ENCODE results near the gene ZNF205. TPM values are rescaled to one million over a fixed set of nuclear protein-coding genes. Genes with fewer than 3 reads are reported as not detected.
A peak's percentile ranks its signal among the peaks of the same experiment; 100 is the strongest.
"Not testable (repeated sequence)": the region's sequence is repeated elsewhere in the genome, so short reads cannot be mapped to it uniquely, and the experiment has no call there.

ZNF205 gene
- total and polyA plus RNA-seq, 4 donors, result 9.2 to 26.4 (median 21.8) TPM

- H3K4me1 ChIP-seq (ENCODE audit: control insufficient read depth, insufficient read depth, low read length), result peaks cover 18% of the 10 kb centered on the region
- H3K27me3 ChIP-seq (ENCODE audit: control insufficient read depth, insufficient read depth, low read length); H3K36me3 ChIP-seq (ENCODE audit: control insufficient read depth, insufficient read depth, low read length); H3K27ac ChIP-seq (ENCODE audit: low read depth, low read length); DNase-seq (ENCODE audit: low read depth in 4 of 6, low spot score in 6 of 6); H3K9me3 ChIP-seq (ENCODE audit: control insufficient read depth, insufficient read depth, low read length); H3K4me3 ChIP-seq (ENCODE audit: low read depth, low read length): not testable (repeated sequence)
- 91% methylated on average over 7 of the region's 8 CpGs for WGBS (ENCODE audit: insufficient coverage)
Measured at GRCh38 chr16:3083408-3083807, 29.0 kb upstream of the ZNF205 start.

GRCh38 chr16:3084491-3084890, 27.9 kb upstream of the ZNF205 start:
- Histone ChIP-seq H3K9me3 (ENCODE audit: control insufficient read depth, insufficient read depth, low read length) (no peaks in the 10 kb centered on the region), H3K36me3 (ENCODE audit: control insufficient read depth, insufficient read depth, low read length) (no peaks in the 10 kb centered on the region), H3K4me1 (ENCODE audit: control insufficient read depth, insufficient read depth, low read length) (peaks cover 21% of the 10 kb centered on the region), H3K27ac (ENCODE audit: low read depth, low read length) (no peak overlapping the region), H3K27me3 (ENCODE audit: control insufficient read depth, insufficient read depth, low read length) (no peaks in the 10 kb centered on the region), H3K4me3 (ENCODE audit: low read depth, low read length) (no peak overlapping the region)
- WGBS (ENCODE audit: insufficient coverage), result no CpG with 5 or more reads among the region's 1 CpG
- DNase-seq (ENCODE audit: low read depth in 4 of 6, low spot score in 6 of 6), result no peak

- Histone ChIP-seq H3K27ac (ENCODE audit: low read depth, low read length) (no peak overlapping the region), H3K4me1 (ENCODE audit: control insufficient read depth, insufficient read depth, low read length) (peaks cover 21% of the 10 kb centered on the region), H3K36me3 (ENCODE audit: control insufficient read depth, insufficient read depth, low read length) (no peaks in the 10 kb centered on the region), H3K9me3 (ENCODE audit: control insufficient read depth, insufficient read depth, low read length) (no peaks in the 10 kb centered on the region), H3K27me3 (ENCODE audit: control insufficient read depth, insufficient read depth, low read length) (no peaks in the 10 kb centered on the region), H3K4me3 (ENCODE audit: low read depth, low read length) (no peak overlapping the region)
- no peak for DNase-seq (ENCODE audit: low read depth in 4 of 6, low spot score in 6 of 6)
- 100% methylated on average over 3 of the region's 7 CpGs for WGBS (ENCODE audit: insufficient coverage)
Measured at GRCh38 chr16:3084969-3085670, 27.3 kb upstream of the ZNF205 start.

- WGBS (ENCODE audit: insufficient coverage), result 95% methylated on average over 10 of the region's 17 CpGs
Measured at GRCh38 chr16:3085868-3086595, 26.4 kb upstream of the ZNF205 start.

GRCh38 chr16:3086596-3087242, 25.7 kb upstream of the ZNF205 start:
- Histone ChIP-seq H3K4me3 (ENCODE audit: low read depth, low read length) (no peak overlapping the region), H3K36me3 (ENCODE audit: control insufficient read depth, insufficient read depth, low read length) (no peaks in the 10 kb centered on the region), H3K27ac (ENCODE audit: low read depth, low read length) (peak overlapping the region; percentile 67), H3K4me1 (ENCODE audit: control insufficient read depth, insufficient read depth, low read length) (peaks cover 21% of the 10 kb centered on the region), H3K27me3 (ENCODE audit: control insufficient read depth, insufficient read depth, low read length) (no peaks in the 10 kb centered on the region), H3K9me3 (ENCODE audit: control insufficient read depth, insufficient read depth, low read length) (no peaks in the 10 kb centered on the region)
- 73% methylated on average over 9 of the region's 14 CpGs for WGBS (ENCODE audit: insufficient coverage)
- no peak for DNase-seq (ENCODE audit: low read depth in 4 of 6, low spot score in 6 of 6)

More at GRCh38 chr16:3085868-3086595, 26.4 kb upstream of the ZNF205 start:
- Histone ChIP-seq H3K27ac (ENCODE audit: low read depth, low read length) (no peak overlapping the region), H3K4me1 (ENCODE audit: control insufficient read depth, insufficient read depth, low read length) (peaks cover 21% of the 10 kb centered on the region), H3K36me3 (ENCODE audit: control insufficient read depth, insufficient read depth, low read length) (no peaks in the 10 kb centered on the region), H3K4me3 (ENCODE audit: low read depth, low read length) (no peak overlapping the region), H3K9me3 (ENCODE audit: control insufficient read depth, insufficient read depth, low read length) (no peaks in the 10 kb centered on the region), H3K27me3 (ENCODE audit: control insufficient read depth, insufficient read depth, low read length) (no peaks in the 10 kb centered on the region)
- no peak for DNase-seq (ENCODE audit: low read depth in 4 of 6, low spot score in 6 of 6)

- Histone ChIP-seq H3K4me1 (ENCODE audit: control insufficient read depth, insufficient read depth, low read length) (peaks cover 21% of the 10 kb centered on the region), H3K4me3 (ENCODE audit: low read depth, low read length) (no peak overlapping the region), H3K9me3 (ENCODE audit: control insufficient read depth, insufficient read depth, low read length) (no peaks in the 10 kb centered on the region), H3K27me3 (ENCODE audit: control insufficient read depth, insufficient read depth, low read length) (no peaks in the 10 kb centered on the region), H3K27ac (ENCODE audit: low read depth, low read length) (peak overlapping the region; percentile 67), H3K36me3 (ENCODE audit: control insufficient read depth, insufficient read depth, low read length) (no peaks in the 10 kb centered on the region)
- no peak for DNase-seq (ENCODE audit: low read depth in 4 of 6, low spot score in 6 of 6)
- 56% methylated on average over 15 of the region's 18 CpGs for WGBS (ENCODE audit: insufficient coverage)
Measured at GRCh38 chr16:3087243-3088235, 24.8 kb upstream of the ZNF205 start.

GRCh38 chr16:3088450-3088849, 23.9 kb upstream of the ZNF205 start:
- no peak for DNase-seq (ENCODE audit: low read depth in 4 of 6, low spot score in 6 of 6)
- H3K36me3 ChIP-seq (ENCODE audit: control insufficient read depth, insufficient read depth, low read length), result no peaks in the 10 kb centered on the region
- H3K9me3 ChIP-seq (ENCODE audit: control insufficient read depth, insufficient read depth, low read length), result no peaks in the 10 kb centered on the region
- no peak overlapping the region for H3K4me3 ChIP-seq (ENCODE audit: low read depth, low read length)
- H3K27ac ChIP-seq (ENCODE audit: low read depth, low read length), result no peak overlapping the region
- peaks cover 21% of the 10 kb centered on the region for H3K4me1 ChIP-seq (ENCODE audit: control insufficient read depth, insufficient read depth, low read length)
- H3K27me3 ChIP-seq (ENCODE audit: control insufficient read depth, insufficient read depth, low read length), result no peaks in the 10 kb centered on the region
- whole genome bisulfite sequencing (ENCODE audit: insufficient coverage), result 68% methylated on average over 4 of the region's 7 CpGs

- H3K9me3 ChIP-seq (ENCODE audit: control insufficient read depth, insufficient read depth, low read length), result no peaks in the 10 kb centered on the region
- no peak for DNase-seq (ENCODE audit: low read depth in 4 of 6, low spot score in 6 of 6)
- no peak overlapping the region for H3K4me3 ChIP-seq (ENCODE audit: low read depth, low read length)
- WGBS (ENCODE audit: insufficient coverage), result 95% methylated on average over 71 of the region's 71 CpGs
- no peaks in the 10 kb centered on the region for H3K36me3 ChIP-seq (ENCODE audit: control insufficient read depth, insufficient read depth, low read length)
- no peaks in the 10 kb centered on the region for H3K27me3 ChIP-seq (ENCODE audit: control insufficient read depth, insufficient read depth, low read length)
- no peak overlapping the region for H3K27ac ChIP-seq (ENCODE audit: low read depth, low read length)
- peaks cover 21% of the 10 kb centered on the region for H3K4me1 ChIP-seq (ENCODE audit: control insufficient read depth, insufficient read depth, low read length)
Measured at GRCh38 chr16:3088925-3089716, 23.3 kb upstream of the ZNF205 start.

Data from spinal cord (tissue), 10 donors.